GM19468 (cell line): ENCODE data around the gene PKNOX2.

ENCODE experiments used
- ATAC-seq: cut with Tn5 transposase; IDR thresholded peaks from one replicate; pipeline ENCODE4 v1.9.1; 2021; ENCODE audit warnings: mild to moderate bottlenecking, moderate library complexity, moderate number of reproducible peaks; ENCODE audit not compliant: unreplicated experiment; ENCODE audit errors: extremely low read depth

The PKNOX2 gene

DNA sequence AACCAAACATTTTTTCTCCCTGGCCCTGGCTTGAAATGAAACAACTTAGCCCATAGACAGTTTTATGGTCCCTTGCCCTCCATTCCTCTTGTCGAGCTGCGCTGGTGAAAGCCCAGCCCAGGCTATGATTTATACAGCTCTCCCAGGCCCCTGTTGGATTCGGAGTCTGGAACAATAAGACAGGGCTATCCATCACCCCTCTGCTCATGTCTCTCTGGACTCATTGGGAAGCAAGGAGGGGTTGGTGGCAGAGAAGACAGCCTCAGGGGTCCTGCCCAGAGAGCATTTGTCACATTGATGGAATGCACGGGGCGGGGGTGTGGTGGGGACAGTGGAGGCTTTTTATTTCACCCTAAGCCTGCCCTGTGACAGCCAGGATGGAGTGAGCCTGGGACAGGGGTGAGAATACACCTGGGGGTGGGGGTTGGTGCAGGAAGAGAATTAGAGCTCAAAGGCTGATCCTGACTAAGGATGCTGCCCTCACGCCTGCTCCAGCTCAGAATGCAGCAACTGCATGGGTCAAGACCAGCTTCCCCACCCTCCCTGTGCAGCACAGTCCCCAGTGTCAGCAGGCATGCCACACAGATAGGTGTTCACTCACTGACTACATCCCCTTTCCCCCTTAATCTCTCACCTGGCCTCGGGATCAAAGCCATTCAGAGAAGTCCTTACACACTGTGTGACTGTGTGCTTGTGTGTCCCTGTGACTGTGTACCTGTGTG, 10.0 kb upstream of the PKNOX2 start:
- no peak for ATAC-seq

- no peak for ATAC-seq
Measured at GRCh38 chr11:125155100-125155444, 9.5 kb upstream of the PKNOX2 start.

GRCh38 chr11:125155767-125156166, 8.8 kb upstream of the PKNOX2 start:
- ATAC-seq = no peak

GRCh38 chr11:125156346-125157117, 8.0 kb upstream of the PKNOX2 start:
- no peak for ATAC-seq

- ATAC-seq = no peak
Measured at GRCh38 chr11:125157118-125157733, 7.3 kb upstream of the PKNOX2 start.

GRCh38 chr11:125157953-125158680, 6.4 kb upstream of the PKNOX2 start:
- ATAC-seq = no peak

- no peak for ATAC-seq
Measured at GRCh38 chr11:125162743-125163142, 1.8 kb upstream of the PKNOX2 start.

DNA sequence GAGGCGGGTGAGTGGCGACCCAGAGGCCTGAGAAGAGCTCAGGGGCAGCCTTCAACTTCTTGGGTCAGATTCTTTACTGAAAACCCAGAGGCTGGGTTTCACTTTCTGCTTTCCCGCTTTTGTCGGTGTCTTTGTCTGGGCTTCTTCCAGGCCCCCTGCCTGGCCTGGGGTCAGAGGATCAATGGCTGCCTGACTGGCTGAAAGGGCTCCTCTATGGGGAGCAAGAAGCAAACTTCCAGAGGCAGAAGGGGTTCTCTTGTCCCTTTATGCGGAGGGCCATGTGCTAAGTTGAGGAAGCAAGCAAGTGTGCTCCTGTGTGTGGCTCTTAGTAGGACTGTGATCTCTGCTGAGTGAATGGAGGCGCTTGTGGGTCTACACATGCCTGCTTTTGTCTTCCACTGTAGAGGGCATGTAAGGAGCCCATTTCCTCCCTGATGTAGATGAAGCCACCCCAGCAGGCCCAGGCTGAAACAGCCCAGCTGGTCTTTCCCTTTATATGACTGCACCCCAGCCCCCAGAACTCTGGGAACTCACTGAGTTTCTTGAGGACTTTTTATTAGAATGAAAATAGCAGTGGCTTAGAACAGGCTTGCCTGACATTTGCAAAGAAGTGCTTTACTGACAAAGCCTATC, 1.0 kb upstream of the PKNOX2 start:
- no peak for ATAC-seq

- ATAC-seq = no peak
Measured at GRCh38 chr11:125164091-125164421, 495 bp upstream of the PKNOX2 start.

DNA sequence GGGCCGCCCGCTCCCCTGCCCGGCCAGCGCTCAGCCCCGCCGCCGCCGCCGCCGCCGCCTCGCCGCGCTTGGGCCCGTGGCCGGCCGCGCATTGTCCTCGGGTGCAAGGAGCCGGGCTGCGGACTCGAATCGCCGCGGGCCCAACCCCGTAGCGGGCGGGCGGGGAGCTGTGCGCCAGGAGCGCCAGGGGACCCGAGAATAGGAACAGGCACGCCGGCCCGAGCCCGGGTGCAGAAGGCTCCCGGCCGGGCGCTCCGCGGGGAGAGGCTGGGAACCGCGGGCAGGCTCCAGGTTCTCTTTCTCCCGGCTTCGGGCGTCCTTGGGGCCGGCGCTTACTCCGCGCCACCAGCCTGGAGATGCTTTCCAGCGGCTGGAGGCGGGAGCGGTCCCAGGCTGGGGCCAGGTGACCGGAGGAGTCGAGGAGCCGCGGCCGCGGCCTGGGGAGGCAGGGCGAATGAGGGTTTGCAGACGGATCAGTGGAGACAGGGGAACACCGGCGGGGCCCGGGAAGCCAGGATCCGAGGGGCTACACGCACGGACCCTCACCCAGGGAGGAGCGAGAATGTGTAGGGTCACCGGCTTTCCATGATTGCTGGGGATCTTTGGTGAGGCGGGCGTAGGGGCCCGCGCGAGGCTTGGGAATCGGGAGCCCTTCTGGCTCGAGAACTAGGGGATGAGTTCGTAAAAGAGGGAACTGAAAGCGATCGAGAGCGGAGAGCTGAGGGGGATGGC, 726 bp downstream of the PKNOX2 start:
- ATAC-seq = no peak

- ATAC-seq = no peak
Measured at GRCh38 chr11:125165843-125166763, 1.6 kb downstream of the PKNOX2 start.

DNA sequence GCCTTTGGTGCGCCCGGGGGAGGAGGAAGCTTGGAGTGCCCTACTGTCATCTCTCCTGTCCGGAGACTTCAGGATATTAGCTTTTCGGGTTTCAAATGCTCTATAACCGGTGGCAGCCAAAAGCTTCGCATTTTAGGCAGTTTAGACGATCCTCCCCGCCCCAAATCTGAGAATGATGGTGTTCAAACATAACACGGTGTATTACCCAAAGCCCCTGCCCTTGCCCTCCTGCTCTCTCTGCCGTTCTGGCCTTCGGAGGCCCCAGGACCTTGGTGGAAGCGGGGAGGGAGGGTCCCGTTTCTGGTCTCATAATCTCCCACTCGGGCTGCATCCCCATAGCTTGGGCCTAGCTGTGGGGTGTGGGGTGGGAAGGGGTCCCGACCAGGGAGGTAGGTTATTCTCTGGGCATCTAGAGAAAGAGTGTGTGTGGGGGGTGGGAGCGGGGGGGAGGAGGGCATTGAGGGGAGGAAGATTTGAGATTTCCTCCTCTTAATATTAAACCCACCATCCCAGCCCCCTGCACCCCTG, 2.3 kb downstream of the PKNOX2 start:
- no peak for ATAC-seq

DNA sequence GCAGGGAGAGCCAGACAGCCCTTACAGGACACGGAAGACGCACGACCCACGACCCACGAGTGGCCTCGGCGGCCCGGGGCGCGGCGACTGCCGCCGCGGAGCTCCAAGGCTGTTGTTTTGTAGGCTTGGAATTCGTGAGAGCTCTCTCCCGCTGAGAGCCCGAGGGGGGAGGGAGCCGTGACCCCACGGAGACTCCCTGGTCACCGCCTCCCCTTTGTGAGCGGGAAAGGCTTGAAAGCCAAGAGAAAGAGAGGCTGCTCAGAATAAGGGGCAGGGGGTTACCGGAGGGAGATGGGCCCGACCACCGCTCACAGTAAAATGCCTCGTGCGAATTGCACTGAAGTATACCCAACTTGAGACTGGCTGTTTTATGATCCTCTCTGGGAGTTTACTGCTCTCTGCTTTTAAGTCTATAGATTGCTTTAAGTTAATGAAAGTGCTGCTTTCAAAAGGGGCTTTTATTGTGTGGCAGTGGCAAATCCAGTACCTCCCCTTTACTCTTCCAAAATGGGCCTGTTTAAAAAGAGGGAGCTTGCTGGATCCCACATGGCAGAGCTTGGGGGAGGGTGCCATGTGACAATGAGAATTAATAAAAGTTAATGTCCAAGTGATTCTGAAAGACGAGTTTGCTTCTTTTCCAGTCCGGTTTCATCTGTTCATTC, 2.9 kb downstream of the PKNOX2 start:
- no peak for ATAC-seq

GRCh38 chr11:125167954-125168835, 3.6 kb downstream of the PKNOX2 start:
- ATAC-seq = no peak

- ATAC-seq = no peak
Measured at GRCh38 chr11:125168918-125169456, 4.4 kb downstream of the PKNOX2 start.

DNA sequence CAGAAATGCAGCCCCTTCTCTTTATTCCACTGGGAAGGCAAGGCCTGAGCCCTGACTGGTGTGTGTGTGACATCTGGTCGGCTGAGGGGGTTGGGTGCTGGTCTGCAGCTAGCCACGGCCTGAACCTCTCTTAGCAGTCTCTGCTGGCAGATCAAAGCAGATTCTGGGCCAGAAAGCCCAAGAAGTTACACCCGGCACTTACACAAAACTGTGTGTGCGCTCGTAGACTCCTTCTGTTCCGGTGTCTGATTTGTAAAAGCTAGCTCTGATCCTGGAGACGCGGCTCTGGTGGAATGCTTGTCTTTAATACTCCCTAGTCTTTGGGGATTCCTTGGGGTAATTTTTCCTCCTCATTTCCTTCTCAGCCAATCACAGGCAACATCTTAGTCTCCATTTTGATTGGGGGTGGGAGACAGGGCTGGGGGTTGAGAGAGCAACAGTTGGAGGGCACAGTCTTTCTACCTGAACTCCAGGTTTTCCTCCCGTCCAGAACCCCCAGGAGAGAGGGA, 5.5 kb downstream of the PKNOX2 start:
- no peak for ATAC-seq
